Right cardiac atrium (tissue), 5 donors: Measurements from ENCODE around the gene TCFL5. TPM values are rescaled to one million over a fixed set of nuclear protein-coding genes. Genes with fewer than 3 reads are reported as not detected.
A peak's percentile ranks its signal among the peaks of the same experiment; 100 is the strongest.

Experiments used
- ATAC-seq, 2 donors: fragments of 200-7000 bp; cut with Tn5 transposase; one replicate each; pipeline versions ENCODE4 v1.8.0 to v1.9.1; 2020; ENCODE audit warnings: moderate library complexity in 2 of 2, mild to moderate bottlenecking in 1 of 2
- DNase-seq, 3 donors: peaks; one replicate each; pipeline ENCODE4 v3.0.0-alpha.2; 2020
- H3K27ac ChIP-seq: one replicate; pipeline ENCODE4 v1.5.1; 2013; ENCODE audit warnings: mild to moderate bottlenecking, low read length, control low read depth, moderate library complexity
- H3K27me3 ChIP-seq: one replicate; pipeline ENCODE4 v1.6.1; 2013; ENCODE audit not compliant: control insufficient read depth, insufficient read depth
- H3K4me1 ChIP-seq: one replicate; pipeline ENCODE4 v1.6.1; 2013; ENCODE audit warnings: low read length; ENCODE audit not compliant: control insufficient read depth, insufficient read depth
- H3K4me3 ChIP-seq: one replicate; pipeline ENCODE4 v1.5.1; 2013; ENCODE audit warnings: low read length, control low read depth
- H3K9me3 ChIP-seq: one replicate; pipeline ENCODE4 v1.6.1; 2013; ENCODE audit warnings: low read length; ENCODE audit not compliant: control insufficient read depth
- WGBS: extraction: QIAGEN DNeasy Blood & Tissue Kit; methylation state at CpG from one replicate; pipeline ENCODE4 v1.1.7; 2013; 5-methylcytosine and 5-hydroxymethylcytosine counted together
- intact Hi-C, 4 donors: fragments of 100-400 bp; cut with DNase I; formaldehyde crosslinking; loops; one replicate each; pipeline versions ENCODE4 v1.11.0 to v1.14.0; 2022 to 2023
- polyA plus RNA-seq: library from polyadenylated mRNA; stranded (reverse); fragments of 200-250 nt; gene quantifications from one replicate; pipeline ENCODE4 v1.2.3, GENCODE V29; 2013
- total RNA-seq, 4 donors: library from RNA; stranded (reverse); fragmentation: NEBNext Ultra II Directional; extraction: Animal tissue kit (Norgen Biotek cat#: 25700); gene quantifications; one replicate each; pipeline ENCODE4 v1.2.1, GENCODE V29; 2021
- donor health status: healthy with polysubstance abuse.
- donor health status: DM: no; HTN: yes; CAD: no.
- donor health status: DM: no; HTN: no; CAD: no.
- donor health status: DM: no; HTN: yes; CAD: no; lungs with severe emphysema.
- donor health status: DM: yes; HTN: yes; CAD: no.

TCFL5 gene
- total and polyA plus RNA-seq, 5 donors = 5.2 to 9.9 (median 7.9) TPM

- DNase-seq (no peak), ATAC-seq (peak in 1 of 2 donors; percentile 21)
- Histone ChIP-seq H3K9me3 (no peaks in the 10 kb centered on the region), H3K27me3 (no peaks in the 10 kb centered on the region), H3K4me3 (no peak overlapping the region), H3K4me1 (no peaks in the 10 kb centered on the region), H3K27ac (peak overlapping the region; percentile 6)
- 50% methylated on average over 16 of the region's 16 CpGs for WGBS
- intact Hi-C loops = no loop called here
Measured at GRCh38 chr20:62819494-62820174, 42.0 kb downstream of the TCFL5 start.

DNA sequence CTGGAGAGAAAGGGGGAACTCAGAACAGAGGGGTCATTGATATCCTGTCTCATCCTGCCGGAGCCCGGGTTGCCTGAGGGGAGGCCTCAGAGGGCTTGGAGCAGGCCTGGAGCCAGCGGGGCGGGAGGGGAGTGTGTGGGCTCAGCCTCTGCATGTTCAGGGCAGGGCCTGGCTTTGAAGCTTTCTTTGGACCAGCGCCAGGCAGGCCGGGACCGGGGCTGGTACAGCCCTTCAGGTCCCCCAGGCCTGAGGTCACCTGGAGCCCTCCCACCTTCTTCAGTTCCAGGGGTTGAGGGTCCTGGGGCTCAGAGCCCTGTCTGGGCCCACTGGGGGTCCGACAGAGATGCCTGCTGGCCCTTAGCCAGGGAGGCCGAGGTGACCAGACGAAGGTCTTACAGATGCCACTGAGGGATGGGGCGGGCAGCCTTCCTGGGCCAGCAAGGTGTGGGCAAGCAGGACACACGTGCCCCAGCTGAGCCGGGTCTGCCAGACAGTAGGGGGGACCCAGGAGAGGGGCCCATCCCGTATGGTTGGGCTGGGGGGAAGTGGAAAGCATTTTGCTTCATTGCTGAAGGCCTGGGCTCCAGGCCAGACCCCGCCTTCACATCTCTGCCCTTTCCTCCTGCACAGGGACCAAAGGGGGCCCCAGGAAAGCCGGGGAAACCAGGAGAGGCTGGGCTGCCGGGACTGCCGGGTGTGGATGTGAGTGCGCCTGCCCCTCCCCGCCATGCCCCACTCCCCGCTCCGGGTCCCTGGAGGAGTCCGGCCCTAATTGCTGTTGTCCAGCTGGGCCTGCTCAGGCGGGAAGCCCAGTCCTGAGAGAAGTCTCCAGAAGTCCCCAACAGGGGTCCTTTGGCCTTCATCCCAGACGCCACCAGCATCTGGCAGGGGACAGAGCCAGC is 42.8 kb downstream of the TCFL5 start:
- Histone ChIP-seq H3K27ac (peak overlapping the region; percentile 6), H3K4me1 (no peaks in the 10 kb centered on the region), H3K9me3 (no peaks in the 10 kb centered on the region), H3K27me3 (no peaks in the 10 kb centered on the region), H3K4me3 (no peak overlapping the region)
- peak; percentile 87 to 93 (median 93) for DNase-seq
- ATAC-seq = peak; percentile 61 to 76
- 11% methylated on average over 25 of the region's 25 CpGs for WGBS
- intact Hi-C loops = no loop called here

- no peaks in the 10 kb centered on the region for H3K27me3 ChIP-seq
- no peak overlapping the region for H3K4me3 ChIP-seq
- no peaks in the 10 kb centered on the region for H3K4me1 ChIP-seq
- no peak overlapping the region for H3K27ac ChIP-seq
- WGBS = 59% methylated on average over 12 of the region's 12 CpGs
- intact Hi-C loops = no loop called here
- no peaks in the 10 kb centered on the region for H3K9me3 ChIP-seq
- ATAC-seq (no peak), DNase-seq (no peak)
Measured at GRCh38 chr20:62817975-62818591, 43.5 kb downstream of the TCFL5 start.

DNA sequence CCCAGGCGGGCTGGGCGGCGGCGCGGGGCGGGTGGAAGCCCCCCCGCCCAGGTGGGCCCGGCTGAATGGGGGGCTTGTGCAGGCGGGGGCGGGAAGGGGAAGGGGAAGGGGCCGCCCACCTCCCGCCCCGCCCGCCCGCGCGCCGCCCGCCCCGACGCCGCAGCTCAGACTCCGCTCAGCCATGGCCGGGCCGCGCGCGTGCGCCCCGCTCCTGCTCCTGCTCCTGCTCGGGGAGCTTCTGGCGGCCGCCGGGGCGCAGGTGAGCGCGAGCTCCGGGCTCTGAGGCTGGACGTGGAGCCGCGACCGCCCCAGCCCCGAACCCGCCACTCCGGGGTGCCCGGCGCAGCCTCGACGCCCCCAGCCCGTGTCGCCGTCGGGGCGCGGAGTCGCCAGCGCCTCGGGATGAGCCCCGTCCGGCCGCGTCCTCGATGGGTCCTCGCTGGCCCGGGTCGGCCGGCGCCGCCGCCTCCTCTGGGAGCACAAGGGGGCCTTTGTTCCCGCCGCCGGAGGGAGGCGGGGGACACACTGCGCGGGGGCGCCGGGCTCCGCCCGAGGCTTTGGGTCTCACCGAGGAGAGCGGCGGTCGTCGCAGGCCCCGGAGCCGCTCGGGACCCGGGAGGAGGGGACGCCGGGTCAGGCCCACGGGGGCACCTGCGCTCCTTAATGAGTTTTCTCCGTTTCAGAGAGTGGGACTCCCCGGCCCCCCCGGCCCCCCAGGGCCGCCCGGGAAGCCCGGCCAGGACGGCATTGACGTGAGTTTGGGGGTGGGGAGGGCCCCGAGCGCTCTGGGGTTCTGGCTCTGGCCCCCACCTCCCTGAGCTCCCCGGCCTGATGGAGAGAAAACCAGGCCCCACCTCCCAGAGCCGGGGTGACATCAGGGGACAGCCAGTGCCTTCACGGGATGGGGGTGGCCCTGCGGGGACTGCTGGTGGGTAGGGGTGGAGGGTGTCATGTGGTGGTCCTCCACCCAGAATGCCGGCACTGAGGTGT is 44.4 kb downstream of the TCFL5 start, which contains the start of gene COL9A3:
COL9A3 (plus strand) TSS at position 167 of the 990 bp plus-strand sequence; CDS start at position 182, 15 bp downstream.
- Histone ChIP-seq H3K27ac (no peak within 1 kb of the TSS), H3K4me1 (no peaks in the 10 kb centered on the region), H3K4me3 (peak within 1 kb of the TSS; percentile 33), H3K9me3 (no peaks in the 10 kb centered on the region), H3K27me3 (no peaks in the 10 kb centered on the region)
- 8% methylated on average over 107 of the region's 108 CpGs for WGBS
- ATAC-seq (no peak), DNase-seq (no peak)
- intact Hi-C loops = no loop called here

DNA sequence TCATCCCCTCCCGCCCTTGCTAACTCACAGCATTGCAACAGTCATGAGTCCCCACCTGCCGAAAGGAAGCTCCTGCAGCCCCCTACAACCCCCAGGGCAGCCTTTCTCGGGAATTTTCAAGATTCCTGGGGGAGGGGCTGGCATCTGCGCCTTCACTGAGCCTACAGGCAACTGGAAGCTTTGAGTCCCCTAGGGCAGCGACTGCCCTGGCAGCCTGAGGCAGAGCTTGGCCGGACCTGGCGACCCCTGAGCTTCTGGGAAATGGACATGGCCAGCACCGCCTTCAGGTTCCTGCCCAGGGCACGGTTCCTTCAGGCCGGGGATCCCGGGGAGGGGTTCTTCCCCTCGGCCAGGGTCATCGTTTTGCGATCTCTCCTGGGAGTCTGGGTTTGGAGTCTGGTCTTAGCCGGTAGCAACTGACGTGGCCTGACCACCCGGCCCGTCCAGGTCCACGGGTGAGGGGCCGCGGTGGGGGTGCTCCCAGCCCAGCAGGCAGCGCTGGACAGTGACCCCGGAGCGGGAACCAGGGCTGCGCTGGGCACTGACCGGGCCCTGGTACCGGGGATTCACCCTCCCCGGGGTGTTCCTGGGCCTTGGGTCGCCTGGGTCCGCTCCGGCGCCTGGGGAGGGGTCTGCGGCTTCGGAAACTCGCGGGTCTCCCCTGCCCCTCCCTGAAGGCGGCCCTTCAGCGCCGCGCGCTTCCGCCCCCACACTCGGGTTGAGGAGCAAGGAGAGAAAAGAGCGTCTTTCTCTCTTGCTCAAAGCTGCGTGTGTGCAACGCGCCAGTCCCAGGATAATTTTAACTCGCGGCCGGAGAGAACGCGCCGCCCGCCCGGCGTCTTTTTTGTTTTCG is 45.4 kb downstream of the TCFL5 start:
- no peak for DNase-seq
- Histone ChIP-seq H3K9me3 (no peaks in the 10 kb centered on the region), H3K27me3 (no peaks in the 10 kb centered on the region), H3K27ac (no peak overlapping the region), H3K4me1 (no peaks in the 10 kb centered on the region), H3K4me3 (peak overlapping the region; percentile 33)
- intact Hi-C loops = no loop called here
- no peak for ATAC-seq
- 4% methylated on average over 57 of the region's 57 CpGs for WGBS

DNA sequence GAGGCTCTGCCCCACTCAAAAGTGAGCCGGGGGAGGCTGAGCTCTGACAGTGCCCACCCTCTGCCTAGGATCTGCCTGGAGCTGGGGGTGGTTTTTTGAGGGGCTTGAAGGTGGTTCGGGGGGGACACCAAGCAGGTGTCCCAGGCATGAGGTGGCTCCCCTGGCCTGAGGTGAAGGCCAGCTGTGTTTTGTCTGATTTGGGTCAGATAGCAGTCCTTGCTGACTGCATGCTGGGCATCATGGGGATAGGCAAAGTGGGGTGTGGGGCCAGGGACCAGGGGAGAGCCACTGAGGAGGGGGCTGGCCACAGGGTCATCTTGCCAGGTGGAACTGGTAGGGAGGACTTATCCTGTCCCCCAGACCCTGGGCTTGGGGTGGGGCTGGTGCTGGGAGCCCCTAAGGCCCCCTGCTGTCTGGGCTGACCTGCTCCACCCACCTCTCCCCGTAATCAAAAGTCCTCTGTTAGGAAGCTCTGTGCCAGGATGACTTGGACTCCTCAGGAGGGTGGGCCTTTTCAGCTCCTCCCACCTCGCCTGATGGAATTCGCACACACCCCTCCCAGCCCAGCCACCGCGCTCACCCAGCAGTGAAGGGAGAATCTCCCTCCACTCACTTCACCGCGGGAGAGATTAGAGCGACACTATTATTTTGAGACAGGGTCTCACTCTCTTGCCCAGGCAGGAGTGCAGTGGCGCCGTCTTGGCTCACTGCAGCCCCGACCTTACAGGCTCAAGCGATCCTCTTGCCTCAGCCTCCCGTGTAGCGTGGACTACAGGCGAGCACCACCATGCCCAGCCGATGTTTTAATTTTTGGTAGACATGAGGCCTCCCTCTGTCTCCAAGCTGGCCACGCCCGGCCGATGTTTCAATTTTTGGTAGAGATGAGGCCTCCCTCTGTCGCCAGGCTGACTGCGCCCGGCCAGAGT is 46.3 kb downstream of the TCFL5 start:
- Histone ChIP-seq H3K27ac (no peak overlapping the region), H3K4me3 (no peak overlapping the region), H3K9me3 (no peaks in the 10 kb centered on the region), H3K27me3 (no peaks in the 10 kb centered on the region), H3K4me1 (no peaks in the 10 kb centered on the region)
- intact Hi-C loops = no loop called here
- peak; percentile 12 to 39 for ATAC-seq
- WGBS = 35% methylated on average over 24 of the region's 24 CpGs
- DNase-seq = peak in 1 of 3 donors; percentile 83

DNA sequence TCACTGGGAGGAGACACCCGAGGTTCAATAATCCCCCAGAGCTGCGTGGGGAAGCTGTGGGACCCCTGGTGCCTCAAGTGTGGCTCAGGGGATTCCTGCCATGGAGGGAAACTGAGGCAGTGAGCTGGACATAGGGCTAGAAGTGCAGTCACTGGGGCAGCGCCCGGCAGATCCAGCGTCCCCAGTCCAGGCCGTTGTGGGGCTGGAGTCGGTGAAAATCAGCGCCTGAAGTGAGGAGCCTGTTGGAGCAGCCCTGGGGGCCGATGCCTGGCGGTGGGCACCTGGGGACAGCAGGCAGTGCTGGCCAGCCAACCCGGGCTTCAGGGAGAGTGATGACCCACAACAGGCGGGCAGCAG is 46.9 kb downstream of the TCFL5 start:
- intact Hi-C loops = no loop called here
- ATAC-seq (no peak), DNase-seq (no peak)
- no peak overlapping the region for H3K27ac ChIP-seq
- H3K27me3 ChIP-seq = no peaks in the 10 kb centered on the region
- WGBS = 65% methylated on average over 12 of the region's 12 CpGs
- no peak overlapping the region for H3K4me3 ChIP-seq
- H3K9me3 ChIP-seq = no peaks in the 10 kb centered on the region
- H3K4me1 ChIP-seq = no peaks in the 10 kb centered on the region

DNA sequence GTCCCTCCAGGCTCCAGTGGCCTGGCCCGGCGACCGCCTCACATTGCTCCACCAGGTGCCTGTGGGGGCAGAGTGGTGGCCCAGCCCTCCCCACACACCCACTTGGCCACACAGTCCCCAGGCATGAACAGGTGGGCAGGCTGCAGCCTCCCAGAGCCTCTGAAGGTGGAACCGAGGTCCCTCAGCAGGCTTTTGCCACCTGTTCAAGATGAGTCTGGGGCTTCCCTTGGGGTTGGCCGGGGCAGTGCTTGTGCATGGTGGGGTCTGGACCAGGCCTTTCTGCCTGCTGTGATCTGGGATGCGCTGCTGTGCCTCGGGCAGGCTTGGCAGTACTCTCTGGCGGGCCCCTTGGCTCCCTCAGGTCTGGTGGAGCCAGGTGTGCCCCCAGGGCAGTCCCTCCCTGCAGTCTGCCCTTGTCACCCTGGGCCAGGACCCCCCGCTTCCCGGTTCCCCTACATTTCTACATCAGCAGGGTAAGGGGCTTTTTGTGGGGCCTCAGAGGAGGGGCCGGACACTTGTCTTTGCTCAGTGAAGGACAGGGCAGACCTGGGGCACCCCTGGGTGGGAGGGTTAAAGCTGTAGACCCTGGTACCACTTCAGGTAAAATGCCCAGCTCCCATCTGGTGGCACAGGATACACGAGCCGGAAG is 47.4 kb downstream of the TCFL5 start:
- no peaks in the 10 kb centered on the region for H3K27me3 ChIP-seq
- no peak overlapping the region for H3K4me3 ChIP-seq
- H3K9me3 ChIP-seq = no peaks in the 10 kb centered on the region
- no peak for ATAC-seq
- no peak for DNase-seq
- WGBS = 83% methylated on average over 13 of the region's 13 CpGs
- H3K27ac ChIP-seq = no peak overlapping the region
- intact Hi-C loops = no loop called here
- H3K4me1 ChIP-seq = no peaks in the 10 kb centered on the region

- DNase-seq (peak in 1 of 3 donors; percentile 49), ATAC-seq (no peak)
- intact Hi-C loops = no loop called here
- no peaks in the 10 kb centered on the region for H3K27me3 ChIP-seq
- WGBS = 77% methylated on average over 13 of the region's 13 CpGs
- H3K9me3 ChIP-seq = no peaks in the 10 kb centered on the region
- no peaks in the 10 kb centered on the region for H3K4me1 ChIP-seq
- H3K27ac ChIP-seq = no peak overlapping the region
- no peak overlapping the region for H3K4me3 ChIP-seq
Measured at GRCh38 chr20:62813588-62813987, 48.0 kb downstream of the TCFL5 start.
